SJCRH30 (cell line): Measurements from ENCODE around the gene EMC9. TPM values are rescaled to one million over a fixed set of nuclear protein-coding genes. Genes with fewer than 3 reads are reported as not detected.
A peak's percentile ranks its signal among the peaks of the same experiment; 100 is the strongest.

Experiments
- DNase-seq, 2 experiments: peaks; one replicate each; pipeline ENCODE4 v3.0.0-alpha.2; 2015 to 2020
- H3K27ac ChIP-seq: fragments of 250-450 bp; sonication (Bioruptor Pico); 2 replicates; pipeline ENCODE4 v1.5.1; 2020; ENCODE audit warnings: mild to moderate bottlenecking, moderate library complexity
- H3K27me3 ChIP-seq: fragments of 250-450 bp; sonication (Bioruptor Pico); 2 replicates; pipeline ENCODE4 v1.5.1; 2020; ENCODE audit warnings: mild to moderate bottlenecking, moderate library complexity
- H3K36me3 ChIP-seq: fragments of 250-450 bp; sonication (Bioruptor Pico); 2 replicates; pipeline ENCODE4 v1.5.1; 2020; ENCODE audit warnings: mild to moderate bottlenecking, moderate library complexity
- H3K4me1 ChIP-seq: fragments of 250-450 bp; sonication (Bioruptor Pico); 2 replicates; pipeline ENCODE4 v1.5.1; 2020; ENCODE audit warnings: mild to moderate bottlenecking, moderate library complexity
- H3K4me3 ChIP-seq: fragments of 250-450 bp; sonication (Bioruptor Pico); 2 replicates; pipeline ENCODE4 v1.5.1; 2020; ENCODE audit warnings: mild to moderate bottlenecking, moderate library complexity
- H3K9me3 ChIP-seq: fragments of 250-450 bp; sonication (Bioruptor Pico); replicated peaks from 2 replicates; pipeline ENCODE4 v1.5.1; 2020; ENCODE audit warnings: mild to moderate bottlenecking, moderate library complexity
- total RNA-seq: library from RNA; depleted of rRNA; stranded (reverse); fragments of >200 nt; shearing (Covaris generic); gene quantifications from 2 replicates; pipeline ENCODE4 v1.2.3, GENCODE V29; 2014; rRNA removed

The EMC9 gene
- total RNA-seq, 1 experiment from 2014 or later = 45.6 TPM

- no peak for DNase-seq
- Histone ChIP-seq H3K4me3 (peak overlapping the region; percentile 85), H3K27me3 (no peaks in the 10 kb centered on the region), H3K4me1 (peaks cover 10% of the 10 kb centered on the region), H3K36me3 (no peaks in the 10 kb centered on the region; the same call in 1 of the 2 replicates), H3K27ac (peak overlapping the region; percentile 12; the same call in 1 of the 2 replicates), H3K9me3 (no peaks in the 10 kb centered on the region)
Measured at GRCh38 chr14:24093207-24093900, 48.0 kb downstream of the EMC9 start.

- Histone ChIP-seq H3K27ac (no peak overlapping the region), H3K9me3 (no peaks in the 10 kb centered on the region), H3K4me1 (peaks cover 10% of the 10 kb centered on the region), H3K4me3 (no peak overlapping the region), H3K27me3 (no peaks in the 10 kb centered on the region), H3K36me3 (no peaks in the 10 kb centered on the region; the same call in 1 of the 2 replicates)
- DNase-seq = no peak
Measured at GRCh38 chr14:24092505-24093206, 48.7 kb downstream of the EMC9 start.

DNA sequence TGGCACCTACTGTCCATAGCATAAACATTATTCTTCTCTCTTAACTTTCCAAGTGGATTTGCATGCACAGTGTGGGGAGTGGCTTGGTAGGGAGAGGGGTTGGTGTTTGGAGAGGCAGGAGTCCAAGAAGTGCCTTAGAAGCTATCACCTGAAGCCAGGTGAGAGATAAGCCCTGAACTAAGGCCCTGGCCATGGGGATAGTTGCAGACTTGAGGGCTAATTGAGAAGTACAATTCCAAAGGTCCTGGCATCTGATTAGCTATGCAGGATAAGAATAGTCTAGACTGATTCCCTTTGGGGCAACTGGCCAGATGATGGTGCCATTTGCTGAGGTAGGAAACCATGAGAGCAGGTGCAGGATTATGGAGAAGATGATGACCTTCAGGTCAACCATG, 49.3 kb downstream of the EMC9 start:
- Histone ChIP-seq H3K27me3 (no peaks in the 10 kb centered on the region), H3K4me3 (no peak overlapping the region), H3K4me1 (peaks cover 13% of the 10 kb centered on the region), H3K9me3 (no peaks in the 10 kb centered on the region), H3K27ac (no peak overlapping the region), H3K36me3 (no peaks in the 10 kb centered on the region; the same call in 1 of the 2 replicates)
- no peak for DNase-seq

DNA sequence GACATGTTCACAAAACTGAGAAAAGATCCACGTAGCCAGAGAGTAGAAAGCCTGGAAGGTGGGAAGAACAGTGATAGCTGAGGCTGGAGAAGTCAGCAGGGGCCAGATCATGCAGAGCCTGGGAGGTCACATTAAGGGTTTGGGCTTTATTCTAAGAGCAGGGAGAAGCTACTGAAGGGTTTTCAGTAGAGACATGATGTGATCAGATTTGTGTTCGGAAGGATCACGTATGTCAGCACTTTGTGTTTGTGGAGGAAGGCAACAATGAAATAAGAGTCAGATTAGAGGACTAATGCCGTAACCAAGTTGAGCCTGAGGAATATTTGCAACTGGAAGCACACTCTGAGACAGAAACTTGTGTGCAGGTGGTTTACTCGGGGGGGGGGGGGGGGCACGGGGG, 51.5 kb downstream of the EMC9 start:
- DNase-seq = no peak
- H3K4me1 ChIP-seq = peaks cover 11% of the 10 kb centered on the region; the same call in 1 of the 2 replicates
- no peak overlapping the region for H3K4me3 ChIP-seq
- no peaks in the 10 kb centered on the region for H3K27me3 ChIP-seq
- no peaks in the 10 kb centered on the region for H3K36me3 ChIP-seq
- no peaks in the 10 kb centered on the region for H3K9me3 ChIP-seq
- H3K27ac ChIP-seq = no peak overlapping the region

Other genes starting within 250 kb of the EMC9 start
- 18.3 and 18.6 TPM in 2 replicates for gene DHRS4, start 187.8 kb downstream of the EMC9 start, total RNA-seq
- 11.1 and 11.7 TPM in 2 replicates for gene DHRS4L2, start 152.7 kb downstream of the EMC9 start, total RNA-seq
- 0.20 and 0.40 TPM in 2 replicates for gene CARMIL3, start 89.6 kb downstream of the EMC9 start, total RNA-seq
- not detected in 2 replicates for gene CPNE6, start 70.0 kb downstream of the EMC9 start, total RNA-seq
- 14.9 and 16.2 TPM in 2 replicates for gene PCK2, start 47.3 kb downstream of the EMC9 start, total RNA-seq
- gene DCAF11, start 26.8 kb downstream of the EMC9 start, total RNA-seq = 75.2 and 82.0 TPM in 2 replicates
- 3.5 and 4.4 TPM in 2 replicates for gene NRL, start 26.6 kb downstream of the EMC9 start, total RNA-seq
- gene FITM1, start 10.9 kb downstream of the EMC9 start, total RNA-seq = 137 and 161 TPM in 2 replicates
- gene PSME1, start 5.4 kb downstream of the EMC9 start, total RNA-seq = 118 and 120 TPM in 2 replicates
- 237 and 253 TPM in 2 replicates for gene PSME2, start 5.0 kb upstream of the EMC9 start, total RNA-seq
- 43.0 and 58.8 TPM in 2 replicates for gene RNF31, start 5.9 kb upstream of the EMC9 start, total RNA-seq
- 11.1 and 15.9 TPM in 2 replicates for gene IRF9, start 19.7 kb upstream of the EMC9 start, total RNA-seq
- gene REC8, start 30.5 kb upstream of the EMC9 start, total RNA-seq = 1.1 and 2.5 TPM in 2 replicates
- gene IPO4, start 47.2 kb upstream of the EMC9 start, total RNA-seq = 56.0 and 60.0 TPM in 2 replicates
- gene TM9SF1, start 53.9 kb upstream of the EMC9 start, total RNA-seq = 32.6 and 35.7 TPM in 2 replicates
- gene TSSK4, start 64.1 kb upstream of the EMC9 start, total RNA-seq = 0.13 and 0.18 TPM in 2 replicates
- 21.5 and 29.1 TPM in 2 replicates for gene CHMP4A, start 71.9 kb upstream of the EMC9 start, total RNA-seq
- gene MDP1, start 74.5 kb upstream of the EMC9 start, total RNA-seq = 16.9 and 27.7 TPM in 2 replicates
- 296 and 300 TPM in 2 replicates for gene NEDD8, start 90.8 kb upstream of the EMC9 start, total RNA-seq
- gene GMPR2, start 91.3 kb upstream of the EMC9 start, total RNA-seq = 45.8 and 54.1 TPM in 2 replicates
- gene TINF2, start 101.0 kb upstream of the EMC9 start, total RNA-seq = 22.8 and 24.5 TPM in 2 replicates
- gene TGM1, start 121.6 kb upstream of the EMC9 start, total RNA-seq = 0.05 and 0.20 TPM in 2 replicates
- gene RABGGTA, start 130.0 kb upstream of the EMC9 start, total RNA-seq = 10.5 and 11.6 TPM in 2 replicates
- gene DHRS1, start 158.2 kb upstream of the EMC9 start, total RNA-seq = 9.5 and 9.6 TPM in 2 replicates
- 30.1 and 33.0 TPM in 2 replicates for gene NOP9, start 158.3 kb upstream of the EMC9 start, total RNA-seq
- gene CIDEB, start 166.4 kb upstream of the EMC9 start, total RNA-seq = 0.08 and 0.20 TPM in 2 replicates
- gene LTB4R2, start 168.5 kb upstream of the EMC9 start, total RNA-seq = 4.4 and 5.3 TPM in 2 replicates
- 2.0 and 3.8 TPM in 2 replicates for gene LTB4R, start 169.9 kb upstream of the EMC9 start, total RNA-seq
- 0.03 TPM in 1 of 2 replicates, not detected in the other for gene ADCY4, start 193.5 kb upstream of the EMC9 start, total RNA-seq
- gene RIPK3, start 198.4 kb upstream of the EMC9 start, total RNA-seq = not detected in 2 replicates
- 33.3 and 39.3 TPM in 2 replicates for gene NFATC4, start 226.6 kb upstream of the EMC9 start, total RNA-seq